Gastroesophageal sphincter (tissue), 3 donors: Measurements from ENCODE around the gene AGXT2.

Source experiments
- EP300 ChIP-seq: sonication (generic); formaldehyde crosslinking; IDR thresholded peaks from one replicate; pipeline ENCODE4 v1.6.1; 2017; ENCODE audit warnings: antibody characterized with exemption, mild to moderate bottlenecking
- POLR2A ChIP-seq, 2 donors: fragments of 450-650 bp; IDR thresholded peaks; one replicate each; pipeline ENCODE4 v1.6.1; 2017; ENCODE audit warnings: antibody characterized with exemption in 2 of 2, mild to moderate bottlenecking in 2 of 2, moderate library complexity in 1 of 2
- TF ChIP-seq, protein P1 (sequence below), 4 experiments: fragments of 200-600 bp in 2 of 4; fragments of 450-650 bp in 2 of 4; sonication (generic) in 1 of 4; IDR thresholded peaks; one replicate each; pipeline ENCODE4 v1.5.1; 2017 to 2019; ENCODE audit warnings: antibody characterized with exemption in 4 of 4, mild to moderate bottlenecking in 2 of 4, moderate library complexity in 2 of 4

DNA sequence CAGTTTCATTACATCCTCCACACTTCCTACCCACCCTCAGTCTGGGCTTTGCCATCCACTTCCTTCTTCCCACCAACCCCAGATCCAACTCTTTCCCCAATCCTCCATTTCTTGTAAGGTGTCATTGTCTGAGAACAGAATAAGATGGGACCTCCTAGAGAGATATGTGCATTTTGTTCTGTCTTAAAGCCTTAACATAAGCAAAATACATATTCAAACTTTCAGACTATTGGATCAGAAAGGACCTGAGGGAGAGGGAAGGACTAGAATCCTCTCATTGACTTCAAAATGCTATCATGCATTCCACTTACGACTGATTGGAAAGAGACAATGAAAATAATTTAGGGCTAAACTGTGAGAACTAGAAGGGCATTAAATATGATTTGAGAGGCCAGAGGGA is 43.0 kb downstream of the AGXT2 start:
- TF ChIP-seq EP300 (no peak), POLR2A (IDR thresholded peaks at IDR 0.05) (no peak)
- TF ChIP-seq, protein P1, sequence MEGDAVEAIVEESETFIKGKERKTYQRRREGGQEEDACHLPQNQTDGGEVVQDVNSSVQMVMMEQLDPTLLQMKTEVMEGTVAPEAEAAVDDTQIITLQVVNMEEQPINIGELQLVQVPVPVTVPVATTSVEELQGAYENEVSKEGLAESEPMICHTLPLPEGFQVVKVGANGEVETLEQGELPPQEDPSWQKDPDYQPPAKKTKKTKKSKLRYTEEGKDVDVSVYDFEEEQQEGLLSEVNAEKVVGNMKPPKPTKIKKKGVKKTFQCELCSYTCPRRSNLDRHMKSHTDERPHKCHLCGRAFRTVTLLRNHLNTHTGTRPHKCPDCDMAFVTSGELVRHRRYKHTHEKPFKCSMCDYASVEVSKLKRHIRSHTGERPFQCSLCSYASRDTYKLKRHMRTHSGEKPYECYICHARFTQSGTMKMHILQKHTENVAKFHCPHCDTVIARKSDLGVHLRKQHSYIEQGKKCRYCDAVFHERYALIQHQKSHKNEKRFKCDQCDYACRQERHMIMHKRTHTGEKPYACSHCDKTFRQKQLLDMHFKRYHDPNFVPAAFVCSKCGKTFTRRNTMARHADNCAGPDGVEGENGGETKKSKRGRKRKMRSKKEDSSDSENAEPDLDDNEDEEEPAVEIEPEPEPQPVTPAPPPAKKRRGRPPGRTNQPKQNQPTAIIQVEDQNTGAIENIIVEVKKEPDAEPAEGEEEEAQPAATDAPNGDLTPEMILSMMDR (IDR thresholded peaks at IDR 0.05), result no peak
